Activated CD4-positive, alpha-beta memory T cell treated with anti-CD3 and anti-CD28 coated beads, Interleukin-2, amount 10 ng/mL, durations not matched to agents 7 days and 5 days (primary cell): ENCODE results near the gene TMEM25. TPM values are rescaled to one million over a fixed set of nuclear protein-coding genes. Genes with fewer than 3 reads are reported as not detected.
"Not testable (repeated sequence)": the region's sequence is repeated elsewhere in the genome, so short reads cannot be mapped to it uniquely, and the experiment has no call there.

Source experiments
- CTCF ChIA-PET: fragments of 350-600 bp; sonication (Branson Sonifier 250); formaldehyde crosslinking; loops from one replicate; lab custom pipeline; 2021; ENCODE audit warnings: antibody characterized with exemption, inconsistent platforms; lab: Charles Lee
- POLR2A ChIA-PET: fragments of 350-600 bp; sonication (Branson Sonifier 250); formaldehyde crosslinking; loops from one replicate; lab custom pipeline; 2021; ENCODE audit warnings: antibody characterized with exemption; lab: Charles Lee
- DNase-seq: peaks from one replicate; pipeline ENCODE4 v3.0.0-alpha.2; 2020
- H3K27ac Mint-ChIP-seq: one replicate; pipeline ENCODE4 v1.8.0; 2021; ENCODE audit warnings: mild to moderate bottlenecking, mixed read lengths
- H3K27me3 Mint-ChIP-seq: one replicate; pipeline ENCODE4 v1.8.0; 2021; ENCODE audit warnings: mixed read lengths
- H3K36me3 Mint-ChIP-seq: one replicate; pipeline ENCODE4 v1.8.0; 2021; ENCODE audit warnings: low read depth, mixed read lengths
- H3K4me1 Mint-ChIP-seq: one replicate; pipeline ENCODE4 v1.8.0; 2021; ENCODE audit warnings: mixed read lengths
- H3K4me3 Mint-ChIP-seq: one replicate; pipeline ENCODE4 v1.8.0; 2021; ENCODE audit warnings: mild to moderate bottlenecking, mixed read lengths
- H3K9me3 Mint-ChIP-seq: one replicate; pipeline ENCODE4 v1.8.0; 2021; ENCODE audit warnings: mixed read lengths
- total RNA-seq, 2 experiments: library from RNA; stranded (reverse); gene quantifications; one replicate each; pipeline ENCODE4 v1.2.3, GENCODE V29; 2021

TMEM25 gene
- total RNA-seq, 2 experiments from 2014 or later, result 5.3 to 6.4 TPM

GRCh38 chr11:118571701-118572060 is 40.7 kb downstream of the TMEM25 start:
- peaks cover 42% of the 10 kb centered on the region for H3K4me1 Mint-ChIP-seq
- H3K27me3 Mint-ChIP-seq, CTCF ChIA-PET, H3K9me3 Mint-ChIP-seq: not testable (repeated sequence)
- peaks cover 26% of the 10 kb centered on the region for H3K36me3 Mint-ChIP-seq
- peak overlapping the region; percentile 93 for H3K4me3 Mint-ChIP-seq
- peak; percentile 22 for DNase-seq
- POLR2A ChIA-PET, result interaction anchor here (0.7 to 2.8 kb wide), 11 partner anchors 12 to 569 kb away, joined by 3 to 18 read pairs (median 4); partner anchors contain the start of genes CD3E, DDX6, RPS25 and TRAPPC4
- H3K27ac Mint-ChIP-seq, result peak overlapping the region; percentile 92

GRCh38 chr11:118572061-118572980 is 41.3 kb downstream of the TMEM25 start, which contains the start of gene ARCN1:
Gene ARCN1 (plus strand): TSS chr11:118572409. CDS start chr11:118572548, 139 bp downstream.
- peaks cover 31% of the 10 kb centered on the region for H3K36me3 Mint-ChIP-seq
- H3K4me1 Mint-ChIP-seq, result peaks cover 45% of the 10 kb centered on the region
- DNase-seq, result peak; percentile 82
- H3K27ac Mint-ChIP-seq, result peak within 1 kb of the TSS; percentile 92
- H3K9me3 Mint-ChIP-seq, result no peaks in the 10 kb centered on the region
- H3K4me3 Mint-ChIP-seq, result peak within 1 kb of the TSS; percentile 93
- no peaks in the 10 kb centered on the region for H3K27me3 Mint-ChIP-seq
- ChIA-PET POLR2A (interaction anchor here (0.6 to 2.8 kb wide), 26 partner anchors 8 to 570 kb away, joined by 3 to 18 read pairs (median 4); partner anchors contain the start of genes CD3E, DDX6, MPZL3 and PHLDB1), CTCF (interaction anchor here (0.6 to 1.6 kb wide), 5 partner anchors 18 to 380 kb away, joined by 3 to 4 read pairs (median 4); no protein-coding TSS in a partner anchor)

- peak; percentile 36 for DNase-seq
- Mint-ChIP-seq H3K27me3 (no peaks in the 10 kb centered on the region), H3K4me1 (peaks cover 49% of the 10 kb centered on the region), H3K27ac (peak overlapping the region; percentile 92), H3K36me3 (peaks cover 34% of the 10 kb centered on the region), H3K4me3 (peak overlapping the region; percentile 93), H3K9me3 (no peaks in the 10 kb centered on the region)
- ChIA-PET POLR2A (interaction anchor here (0.6 to 2.8 kb wide), 26 partner anchors 8 to 571 kb away, joined by 3 to 18 read pairs (median 3); partner anchors contain the start of genes CD3D, CD3E, DDX6 and MPZL3), CTCF (interaction anchor here (0.6 to 1.6 kb wide), 6 partner anchors 17 to 379 kb away, joined by 3 to 4 read pairs (median 4); no protein-coding TSS in a partner anchor)
Observed at GRCh38 chr11:118572981-118573550, 42.1 kb downstream of the TMEM25 start.

GRCh38 chr11:118574636-118575035 is 43.6 kb downstream of the TMEM25 start:
- no peak for DNase-seq
- CTCF ChIA-PET, result interaction anchor here (0.7 to 1.4 kb wide), 3 partner anchors 19 to 37 kb away, joined by 3 to 5 read pairs (median 3); no protein-coding TSS in a partner anchor
- Mint-ChIP-seq H3K4me3 (no peak overlapping the region), H3K27me3 (no peaks in the 10 kb centered on the region), H3K4me1 (peaks cover 52% of the 10 kb centered on the region), H3K27ac (no peak overlapping the region), H3K36me3 (peaks cover 38% of the 10 kb centered on the region), H3K9me3 (no peaks in the 10 kb centered on the region)
- POLR2A ChIA-PET, result no interaction called here

- POLR2A ChIA-PET, H3K27ac Mint-ChIP-seq, H3K4me3 Mint-ChIP-seq, H3K9me3 Mint-ChIP-seq, CTCF ChIA-PET, H3K27me3 Mint-ChIP-seq, DNase-seq: not testable (repeated sequence)
- H3K4me1 Mint-ChIP-seq, result peaks cover 44% of the 10 kb centered on the region
- H3K36me3 Mint-ChIP-seq, result peaks cover 44% of the 10 kb centered on the region
Observed at GRCh38 chr11:118577995-118578394, 47.0 kb downstream of the TMEM25 start.

GRCh38 chr11:118581057-118581456 is 50.1 kb downstream of the TMEM25 start:
- H3K9me3 Mint-ChIP-seq, result no peaks in the 10 kb centered on the region
- no peak overlapping the region for H3K27ac Mint-ChIP-seq
- POLR2A ChIA-PET, result interaction anchor here (1.3 kb wide), 1 partner anchor 8 kb away, joined by 4 read pairs; no protein-coding TSS in a partner anchor
- CTCF ChIA-PET, result no interaction called here
- no peaks in the 10 kb centered on the region for H3K27me3 Mint-ChIP-seq
- no peak overlapping the region for H3K4me3 Mint-ChIP-seq
- no peak for DNase-seq
- peaks cover 50% of the 10 kb centered on the region for H3K36me3 Mint-ChIP-seq
- H3K4me1 Mint-ChIP-seq, result peaks cover 16% of the 10 kb centered on the region

Other genes with a start within 250 kb of the TMEM25 start
- 100 to 1,000 TPM; 639 to 653 TPM for gene CD3E, start 226.5 kb upstream of the TMEM25 start, total RNA-seq
- gene CD3D, start 188.5 kb upstream of the TMEM25 start, total RNA-seq, result 100 to 1,000 TPM; 467 to 476 TPM
- gene CD3G, start 186.8 kb upstream of the TMEM25 start, total RNA-seq, result 100 to 1,000 TPM; 223 to 225 TPM
- gene UBE4A, start 171.6 kb upstream of the TMEM25 start, total RNA-seq, result 10 to 100 TPM; 42.1 to 44.1 TPM
- 100 to 1,000 TPM; 251 to 260 TPM for gene ATP5MG, start 129.6 kb upstream of the TMEM25 start, total RNA-seq
- gene KMT2A, start 94.7 kb upstream of the TMEM25 start, total RNA-seq, result 100 to 1,000 TPM in 1 of 2 experiments, 10 to 100 TPM in 1; 94.6 to 102 TPM
- gene TTC36, start 3.7 kb upstream of the TMEM25 start, total RNA-seq, result under 1 TPM; 0.23 to 0.55 TPM
- gene IFT46, start 34.7 kb downstream of the TMEM25 start, total RNA-seq, result 1 to 10 TPM; 9.6 to 10.0 TPM
- gene ARCN1, start 41.2 kb downstream of the TMEM25 start, total RNA-seq, result 100 to 1,000 TPM; 138 to 141 TPM
- under 1 TPM; 0.53 to 0.63 TPM for gene PHLDB1, start 76.4 kb downstream of the TMEM25 start, total RNA-seq
- not detected for gene TREH, start 148.5 kb downstream of the TMEM25 start, total RNA-seq